Pancreas (tissue), 10 donors: ENCODE data around the gene TGFBR3L. TPM values are rescaled to one million over a fixed set of nuclear protein-coding genes. Genes with fewer than 3 reads are reported as not detected.
"Not testable (repeated sequence)": the region's sequence is repeated elsewhere in the genome, so short reads cannot be mapped to it uniquely, and the experiment has no call there.

Source experiments
- ATAC-seq, 4 donors: fragments of 200-7000 bp; cut with Tn5 transposase; one replicate each; pipeline versions ENCODE4 v1.8.0 to v1.9.1; 2020; ENCODE audit warnings: mild to moderate bottlenecking in 4 of 4, moderate library complexity in 4 of 4
- DNase-seq, 6 donors: peaks; one replicate each; pipeline ENCODE4 v3.0.0-alpha.2; 2020
- FAIRE-seq: peaks from 2 replicates; lab custom pipeline; 2012; peaks lifted over from hg19 to GRCh38; lab: Jason Lieb, UNC
- H3K27ac ChIP-seq, 4 donors: fragments of 200-600 bp; sonication (generic); 1 replicate in 3 of 4; 2 replicates in 1 of 4; pipeline versions ENCODE4 v1.5.0 to v1.8.0; 2020
- H3K27me3 ChIP-seq, 4 donors: fragments of 200-600 bp; one replicate each; pipeline ENCODE4 v1.8.0; 2021
- H3K36me3 ChIP-seq, 3 donors: fragments of 200-600 bp; sonication (generic) in 1 of 3; one replicate each; pipeline versions ENCODE4 v1.5.0 to v1.8.0; 2020 to 2021
- H3K4me1 ChIP-seq, 3 donors: fragments of 200-600 bp; one replicate each; pipeline ENCODE4 v1.8.0; 2021
- H3K4me3 ChIP-seq, 4 donors: fragments of 200-600 bp; sonication (generic) in 2 of 4; one replicate each; pipeline versions ENCODE4 v1.5.0 to v1.8.0; 2020 to 2021
- H3K9me3 ChIP-seq, 4 donors: fragments of 200-600 bp; one replicate each; pipeline ENCODE4 v1.8.0; 2021
- CTCF ChIP-seq, 4 donors: fragments of 200-600 bp; sonication (generic) in 3 of 4; IDR thresholded peaks; one replicate each; pipeline versions ENCODE4 v1.5.0 to v1.8.0; 2021; ENCODE audit warnings: antibody characterized with exemption in 4 of 4
- WGBS, 2 donors: extraction: QIAGEN DNeasy Blood & Tissue Kit; methylation state at CpG; one replicate each; pipeline ENCODE4 v1.1.7; 2013; 5-methylcytosine and 5-hydroxymethylcytosine counted together
- intact Hi-C, 3 donors: fragments of 100-400 bp; cut with DNase I; formaldehyde crosslinking; loops; one replicate each; pipeline versions ENCODE4 v1.11.1 to v1.14.2; 2022
- polyA plus RNA-seq, 2 donors: library from polyadenylated mRNA; stranded (reverse); fragments of 200-250 nt; gene quantifications; one replicate each; pipeline ENCODE4 v1.2.3, GENCODE V29; 2013
- total RNA-seq, 6 donors: library from RNA; stranded (reverse); fragmentation: NEBNext Ultra II Directional in 4 of 6; extraction: Animal tissue kit (Norgen Biotek cat#: 25700) in 4 of 6; gene quantifications; one replicate each; pipeline versions ENCODE4 v1.2.1 to v1.2.4, GENCODE V29; 2021 to 2023
- donor health status: healthy with polysubstance abuse.
- donor health status: DM: no; HTN: no; CAD: no; lungs with moderate emphysema.
- donor health status: DM: no; HTN: no; CAD: no.
- donor health status: control.
- donor health status: control.
- donor health status: Bipolar disorder and iron deficiency.
- donor health status: DM: yes; HTN: yes; CAD: no.
- donor health status: DM: no; HTN: no; CAD: no.
- donor health status: DM: no; HTN: no; CAD: no.
- donor health status: DM: yes; HTN: yes; CAD: no.

TGFBR3L gene
- total and polyA plus RNA-seq, 8 donors, result 0.16 to 2.2 (median 0.59) TPM; not detected in 2

- H3K4me3 ChIP-seq, result peak overlapping the region in 2 of 4 donors; percentile 71 to 75
- 81 to 84% methylated on average over 16 of the region's 16 CpGs for WGBS, 2 donors
- no peak overlapping the region for H3K27ac ChIP-seq
- H3K4me1 ChIP-seq, result no peaks in the 10 kb centered on the region
- intact Hi-C loops, result no loop called here
- no peaks in the 10 kb centered on the region for H3K36me3 ChIP-seq
- ATAC-seq, result no peak
- TF ChIP-seq CTCF (IDR thresholded peaks at IDR 0.05), result no peak
- FAIRE-seq, result no peak
- H3K27me3 ChIP-seq, result no peaks in the 10 kb centered on the region
- no peaks in the 10 kb centered on the region for H3K9me3 ChIP-seq
- peak in 1 of 6 donors; percentile 11 for DNase-seq
These were observed 27.1 kb upstream of the TGFBR3L start for GRCh38 chr19:7887408-7888144.

GRCh38 chr19:7888145-7888825, 26.3 kb upstream of the TGFBR3L start, which contains the start of gene LRRC8E:
TSS of gene LRRC8E (plus strand) at chr19:7888510. CDS start at chr19:7895604, 7,094 bp downstream.
- intact Hi-C loops, result no loop called here
- Histone ChIP-seq H3K9me3 (no peaks in the 10 kb centered on the region), H3K27me3 (no peaks in the 10 kb centered on the region), H3K4me3 (peak within 1 kb of the TSS; percentile 18 to 75 (median 57)), H3K27ac (peak within 1 kb of the TSS; percentile 57 to 80 (median 68)), H3K4me1 (no peaks in the 10 kb centered on the region), H3K36me3 (no peaks in the 10 kb centered on the region)
- ATAC-seq, result peak; percentile 97 to 99 (median 98)
- DNase-seq, result peak; percentile 64 to 91 (median 82)
- 5 to 7% methylated on average over 37 to 53 of the region's 53 CpGs for WGBS, 2 donors
- no peak for FAIRE-seq
- TF ChIP-seq CTCF (IDR thresholded peaks at IDR 0.05), result no peak

DNA sequence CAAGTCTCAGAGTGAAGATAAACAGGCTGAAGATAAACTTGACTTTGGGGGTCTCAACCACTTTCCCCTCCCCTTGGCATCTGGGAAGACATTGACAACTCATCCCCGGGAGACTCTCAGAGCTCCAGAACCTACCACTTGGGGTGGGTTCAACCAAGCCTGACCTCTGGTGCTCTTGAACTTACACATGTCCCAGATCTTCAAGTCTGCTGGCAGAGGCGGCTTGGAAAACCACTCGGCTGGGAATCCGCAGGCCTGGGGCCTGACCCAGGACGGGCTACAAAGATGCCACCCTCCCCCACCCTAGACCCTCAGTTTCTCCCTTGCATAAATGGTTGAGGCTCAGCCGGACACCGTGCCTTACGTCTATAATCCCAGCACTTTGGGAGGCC, 25.8 kb upstream of the TGFBR3L start:
- peak overlapping the region; percentile 57 to 80 (median 68) for H3K27ac ChIP-seq
- intact Hi-C loops, result no loop called here
- no peaks in the 10 kb centered on the region for H3K9me3 ChIP-seq
- no peaks in the 10 kb centered on the region for H3K36me3 ChIP-seq
- FAIRE-seq (no peak), DNase-seq (peak in 1 of 6 donors; percentile 25), ATAC-seq (peak in 3 of 4 donors; percentile 9 to 20 (median 12))
- peak overlapping the region; percentile 18 to 75 (median 57) for H3K4me3 ChIP-seq
- H3K4me1 ChIP-seq, result no peaks in the 10 kb centered on the region
- no peak for TF ChIP-seq CTCF (IDR thresholded peaks at IDR 0.05)
- H3K27me3 ChIP-seq, result no peaks in the 10 kb centered on the region
- WGBS, 2 donors, result 48 to 50% methylated on average over 8 of the region's 8 CpGs

GRCh38 chr19:7893362-7894101, 21.1 kb upstream of the TGFBR3L start:
- H3K9me3 ChIP-seq, H3K4me3 ChIP-seq, H3K36me3 ChIP-seq, H3K27me3 ChIP-seq, H3K4me1 ChIP-seq, intact Hi-C loops, ATAC-seq, FAIRE-seq, H3K27ac ChIP-seq: not testable (repeated sequence)
- peak in 1 of 6 donors; percentile 7 for DNase-seq
- WGBS, 2 donors, result 90 to 92% methylated on average over 18 of the region's 18 CpGs
